Fibroblast of the aortic adventitia (primary cell): ENCODE data around the gene ROR1. TPM values are rescaled to one million over a fixed set of nuclear protein-coding genes. Genes with fewer than 3 reads are reported as not detected.
"Not testable (repeated sequence)": the region's sequence is repeated elsewhere in the genome, so short reads cannot be mapped to it uniquely, and the experiment has no call there.

Source experiments
- DNase-seq: peaks from one replicate; pipeline ENCODE4 v3.0.0-alpha.2; 2010; ENCODE audit warnings: low read depth
- H3K4me3 ChIP-seq: 2 replicates; pipeline ENCODE4 v1.5.1; 2011; ENCODE audit warnings: low read depth, mild to moderate bottlenecking, control low read depth, low read length, moderate library complexity
- CTCF ChIP-seq: IDR thresholded peaks from 2 replicates; pipeline ENCODE4 v1.5.1; 2011; ENCODE audit warnings: mild to moderate bottlenecking, low read length, control low read depth, inconsistent platforms; ENCODE audit not compliant: insufficient read depth
- total RNA-seq: library from RNA; depleted of rRNA; stranded (reverse); fragments of >200 nt; gene quantifications from 2 replicates; pipeline ENCODE4 v1.2.3, GENCODE V29; 2012; ENCODE audit warnings: low replicate concordance

ROR1 gene
- total RNA-seq, 1 donor, result 18.8 TPM

- TF ChIP-seq CTCF, result no peak
- peak; percentile 87 for DNase-seq
Observed at GRCh38 chr1:63821091-63822005, 47.5 kb downstream of the ROR1 start.

GRCh38 chr1:63822540-63822939, 48.7 kb downstream of the ROR1 start:
- TF ChIP-seq CTCF, result no peak
- DNase-seq, result no peak
- no peak overlapping the region for H3K4me3 ChIP-seq

More at GRCh38 chr1:63821091-63822005, 47.5 kb downstream of the ROR1 start:
- H3K4me3 ChIP-seq, result no peak overlapping the region

- H3K4me3 ChIP-seq, result no peak overlapping the region
- TF ChIP-seq CTCF, result no peak
- DNase-seq, result peak; percentile 55
Observed at GRCh38 chr1:63824451-63824850, 50.6 kb downstream of the ROR1 start.

GRCh38 chr1:63825111-63825510, 51.3 kb downstream of the ROR1 start:
- H3K4me3 ChIP-seq, result no peak overlapping the region
- no peak for TF ChIP-seq CTCF
- DNase-seq, result no peak

- DNase-seq, result peak; percentile 76
- H3K4me3 ChIP-seq, result not testable (repeated sequence)
Observed at GRCh38 chr1:63826246-63826861, 52.5 kb downstream of the ROR1 start.

GRCh38 chr1:63827411-63828321, 53.8 kb downstream of the ROR1 start:
- no peak for TF ChIP-seq CTCF
- DNase-seq, result peak; percentile 80
- no peak overlapping the region for H3K4me3 ChIP-seq
